Retina (tissue), 1 donor: ENCODE results near the gene NDRG2.
A peak's percentile ranks its signal among the peaks of the same experiment; 100 is the strongest.
"Not testable (repeated sequence)": the region's sequence is repeated elsewhere in the genome, so short reads cannot be mapped to it uniquely, and the experiment has no call there.

Experiments used
- DNase-seq: peaks from one replicate; pipeline ENCODE4 v3.0.0-alpha.2; 2016

NDRG2 gene

GRCh38 chr14:21003788-21004346 lies 21.0 kb downstream of the NDRG2 start:
- no peak for DNase-seq

- no peak for DNase-seq
Observed at GRCh38 chr14:21001218-21001617, 23.6 kb downstream of the NDRG2 start.

GRCh38 chr14:20999591-20999990 lies 25.3 kb downstream of the NDRG2 start:
- DNase-seq, result no peak

- DNase-seq, result no peak
Observed at GRCh38 chr14:20998674-20999366, 26.0 kb downstream of the NDRG2 start, which contains the start of gene SLC39A2. Gene SLC39A2 (plus strand): TSS chr14:20999293. CDS start chr14:20999447, 154 bp downstream.

GRCh38 chr14:20998139-20998538 lies 26.7 kb downstream of the NDRG2 start:
- no peak for DNase-seq

GRCh38 chr14:20997564-20997963 lies 27.3 kb downstream of the NDRG2 start:
- no peak for DNase-seq

- no peak for DNase-seq
Observed at GRCh38 chr14:20997115-20997514, 27.7 kb downstream of the NDRG2 start.

- DNase-seq, result no peak
Observed at GRCh38 chr14:20996521-20996920, 28.3 kb downstream of the NDRG2 start.

- DNase-seq, result peak; percentile 93
Observed at GRCh38 chr14:20989787-20990600, 34.9 kb downstream of the NDRG2 start, which contains the start of gene METTL17. Gene METTL17 (plus strand): TSS chr14:20989980. CDS start chr14:20990003, 23 bp downstream.

- no peak for DNase-seq
Observed at GRCh38 chr14:20989471-20989786, 35.4 kb downstream of the NDRG2 start.

GRCh38 chr14:20988717-20989470 lies 36.0 kb downstream of the NDRG2 start:
- DNase-seq, result peak; percentile 5

- no peak for DNase-seq
Observed at GRCh38 chr14:20986811-20987210, 38.0 kb downstream of the NDRG2 start.

- DNase-seq, result not testable (repeated sequence)
Observed at GRCh38 chr14:20985650-20986049, 39.2 kb downstream of the NDRG2 start.

- no peak for DNase-seq
Observed at GRCh38 chr14:20982646-20983369, 42.1 kb downstream of the NDRG2 start.

GRCh38 chr14:20980906-20981305 lies 44.0 kb downstream of the NDRG2 start:
- DNase-seq, result no peak

GRCh38 chr14:20978687-20979086 lies 46.2 kb downstream of the NDRG2 start:
- no peak for DNase-seq

GRCh38 chr14:20976291-20976690 lies 48.6 kb downstream of the NDRG2 start:
- no peak for DNase-seq

GRCh38 chr14:20973501-20973900 lies 51.4 kb downstream of the NDRG2 start:
- DNase-seq, result no peak

GRCh38 chr14:20971705-20972021 lies 53.2 kb downstream of the NDRG2 start:
- no peak for DNase-seq

- DNase-seq, result peak; percentile 96
Observed at GRCh38 chr14:20970983-20971704, 53.7 kb downstream of the NDRG2 start.

- no peak for DNase-seq
Observed at GRCh38 chr14:20970647-20970982, 54.2 kb downstream of the NDRG2 start.

- DNase-seq, result no peak
Observed at GRCh38 chr14:20969336-20969735, 55.5 kb downstream of the NDRG2 start.
